GM12872 (cell line): Measurements from ENCODE around the gene SLC22A14.

Source experiments
- TF ChIP-seq, protein P1 (sequence below): IDR thresholded peaks from 3 replicates; pipeline ENCODE4 v1.5.1; 2011; ENCODE audit warnings: low read depth, mild to moderate bottlenecking, low read length, moderate library complexity; ENCODE audit not compliant: insufficient read depth

SLC22A14 gene

GRCh38 chr3:38281895-38282686 is at the start of gene SLC22A14:
TSS of gene SLC22A14 (plus strand) at chr3:38282294. CDS start at chr3:38306027, 23,733 bp downstream.
- TF ChIP-seq, protein P1, sequence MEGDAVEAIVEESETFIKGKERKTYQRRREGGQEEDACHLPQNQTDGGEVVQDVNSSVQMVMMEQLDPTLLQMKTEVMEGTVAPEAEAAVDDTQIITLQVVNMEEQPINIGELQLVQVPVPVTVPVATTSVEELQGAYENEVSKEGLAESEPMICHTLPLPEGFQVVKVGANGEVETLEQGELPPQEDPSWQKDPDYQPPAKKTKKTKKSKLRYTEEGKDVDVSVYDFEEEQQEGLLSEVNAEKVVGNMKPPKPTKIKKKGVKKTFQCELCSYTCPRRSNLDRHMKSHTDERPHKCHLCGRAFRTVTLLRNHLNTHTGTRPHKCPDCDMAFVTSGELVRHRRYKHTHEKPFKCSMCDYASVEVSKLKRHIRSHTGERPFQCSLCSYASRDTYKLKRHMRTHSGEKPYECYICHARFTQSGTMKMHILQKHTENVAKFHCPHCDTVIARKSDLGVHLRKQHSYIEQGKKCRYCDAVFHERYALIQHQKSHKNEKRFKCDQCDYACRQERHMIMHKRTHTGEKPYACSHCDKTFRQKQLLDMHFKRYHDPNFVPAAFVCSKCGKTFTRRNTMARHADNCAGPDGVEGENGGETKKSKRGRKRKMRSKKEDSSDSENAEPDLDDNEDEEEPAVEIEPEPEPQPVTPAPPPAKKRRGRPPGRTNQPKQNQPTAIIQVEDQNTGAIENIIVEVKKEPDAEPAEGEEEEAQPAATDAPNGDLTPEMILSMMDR, result peak; percentile 42

- TF ChIP-seq, protein P1, result no peak
Observed at GRCh38 chr3:38232701-38233100, 49.4 kb upstream of the SLC22A14 start.

DNA sequence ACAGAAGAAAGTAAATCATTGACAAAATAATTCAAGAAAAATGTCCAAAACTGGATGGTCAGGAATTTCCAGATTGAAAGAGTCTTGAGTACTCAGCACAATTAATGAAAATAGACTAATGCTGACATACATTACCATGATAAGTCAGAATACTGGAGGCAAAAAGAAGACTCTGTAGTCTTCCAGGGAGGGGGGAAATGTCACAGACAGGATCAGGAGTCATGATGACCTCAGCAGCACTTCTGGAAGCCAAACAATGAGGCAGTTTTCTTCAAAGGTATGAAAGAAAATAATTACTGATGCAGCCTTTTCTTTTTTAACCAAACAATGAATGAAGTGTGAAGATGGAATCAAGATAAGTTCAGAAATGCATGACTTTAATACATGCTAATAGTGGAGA is 46.6 kb upstream of the SLC22A14 start:
- TF ChIP-seq, protein P1, result no peak

GRCh38 chr3:38238416-38239008 is 43.6 kb upstream of the SLC22A14 start:
- TF ChIP-seq, protein P1, result no peak

GRCh38 chr3:38245930-38246329 is 36.2 kb upstream of the SLC22A14 start:
- TF ChIP-seq, protein P1, result no peak

- TF ChIP-seq, protein P1, result no peak
Observed at GRCh38 chr3:38247366-38248035, 34.6 kb upstream of the SLC22A14 start.

- TF ChIP-seq, protein P1, result no peak
Observed at GRCh38 chr3:38250198-38250597, 31.9 kb upstream of the SLC22A14 start.
